Smooth muscle cell (in vitro differentiated cells): ENCODE data around the gene THRSP. TPM values are rescaled to one million over a fixed set of nuclear protein-coding genes. Genes with fewer than 3 reads are reported as not detected.

Experiments used
- DNase-seq: peaks from one replicate; lab custom pipeline; 2025; ENCODE audit not compliant: unreplicated experiment; lab: John Stamatoyannopoulos, UW
- H2AFZ ChIP-seq: fragments of 200-600 bp; sonication (generic); 2 replicates; pipeline ENCODE4 v1.6.0; 2016; ENCODE audit warnings: antibody characterized with exemption, low read depth, mild to moderate bottlenecking
- H3F3A ChIP-seq: fragments of 200-600 bp; sonication (generic); 2 replicates; pipeline ENCODE4 v1.6.0; 2017; ENCODE audit warnings: antibody characterized with exemption, low read depth
- H3K27ac ChIP-seq: fragments of 200-600 bp; sonication (generic); 2 replicates; pipeline ENCODE4 v1.5.1; 2016; ENCODE audit warnings: low read depth, mild to moderate bottlenecking
- H3K27me3 ChIP-seq: fragments of 200-600 bp; sonication (generic); 2 replicates; pipeline ENCODE4 v1.6.1; 2016; ENCODE audit warnings: low read depth, mild to moderate bottlenecking
- H3K36me3 ChIP-seq: fragments of 200-600 bp; sonication (generic); 2 replicates; pipeline ENCODE4 v1.5.1; 2016; ENCODE audit warnings: low read depth
- H3K4me1 ChIP-seq: fragments of 200-600 bp; sonication (generic); 2 replicates; pipeline ENCODE4 v1.5.1; 2016; ENCODE audit warnings: low read depth
- H3K4me2 ChIP-seq: fragments of 200-600 bp; sonication (generic); 2 replicates; pipeline ENCODE4 v1.6.0; 2016; ENCODE audit warnings: mild to moderate bottlenecking
- H3K4me3 ChIP-seq: fragments of 200-600 bp; sonication (generic); 2 replicates; pipeline ENCODE4 v1.5.1; 2016; ENCODE audit warnings: mild to moderate bottlenecking
- H3K79me2 ChIP-seq: fragments of 200-600 bp; sonication (generic); 2 replicates; pipeline ENCODE4 v1.6.0; 2016; ENCODE audit warnings: low read depth, mild to moderate bottlenecking
- H3K9ac ChIP-seq: fragments of 200-600 bp; sonication (generic); 2 replicates; pipeline ENCODE4 v1.6.0; 2016; ENCODE audit warnings: low read depth
- H3K9me3 ChIP-seq: fragments of 200-600 bp; sonication (generic); replicated peaks from 2 replicates; pipeline ENCODE4 v1.5.1; 2016; ENCODE audit warnings: low read depth
- H4K20me1 ChIP-seq: fragments of 200-600 bp; sonication (generic); 2 replicates; pipeline ENCODE4 v1.6.0; 2016; ENCODE audit warnings: low read depth
- CTCF ChIP-seq: fragments of 200-600 bp; sonication (generic); IDR thresholded peaks from 2 replicates; pipeline ENCODE4 v1.5.1; 2017; ENCODE audit warnings: borderline replicate concordance, mild to moderate bottlenecking, antibody characterized with exemption; ENCODE audit not compliant: insufficient read depth, poor library complexity, severe bottlenecking
- WGBS: methylation state at CpG from one replicate; pipeline ENCODE4 v1.1.7; 2016; ENCODE audit warnings: low lambda C conversion rate; 5-methylcytosine and 5-hydroxymethylcytosine counted together
- polyA plus RNA-seq: library from polyadenylated mRNA; unstranded; fragments of >200 nt; fragmentation: Nextera tagmentation; extraction: Ambion mirVana; gene quantifications from 2 replicates; pipeline ENCODE4 v1.2.1, GENCODE V29; 2016
- total RNA-seq: library from RNA; depleted of rRNA; stranded (reverse); fragments of >200 nt; gene quantifications from 2 replicates; pipeline ENCODE4 v1.2.3, GENCODE V29; 2014

The THRSP gene
- total and polyA plus RNA-seq, 2 experiments from 2014 or later, result not detected

DNA sequence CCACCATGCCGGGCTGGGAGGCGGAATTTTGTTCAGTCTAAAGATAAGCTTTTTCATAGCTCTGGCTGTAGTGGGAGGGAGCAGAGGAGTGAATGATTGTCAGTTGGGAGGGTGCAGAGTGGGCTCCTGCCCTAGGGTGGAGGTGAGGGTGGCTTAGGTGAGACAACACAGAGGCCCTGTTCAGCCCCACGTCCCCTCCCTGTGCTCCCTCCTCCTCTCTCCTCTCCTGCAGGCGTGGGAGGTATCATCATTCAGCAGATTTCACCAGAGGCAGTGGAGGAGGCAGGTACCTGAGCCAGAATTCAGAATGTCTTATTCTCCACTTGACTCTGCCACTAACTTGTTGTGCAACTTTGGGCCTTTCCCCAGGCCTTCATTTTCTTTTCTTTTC is 1.7 kb upstream of the THRSP start:
- Histone ChIP-seq H3K36me3 (no peaks in the 10 kb centered on the region), H3K4me1 (no peaks in the 10 kb centered on the region), H3F3A (no peaks in the 10 kb centered on the region), H3K27me3 (no peaks in the 10 kb centered on the region), H3K27ac (no peak overlapping the region), H3K9ac (no peak overlapping the region), H3K4me3 (no peak overlapping the region), H4K20me1 (no peaks in the 10 kb centered on the region), H3K9me3 (no peaks in the 10 kb centered on the region), H2AFZ (no peak overlapping the region), H3K4me2 (no peak overlapping the region), H3K79me2 (no peaks in the 10 kb centered on the region)
- no peak for DNase-seq
- no peak for TF ChIP-seq CTCF
- 54% methylated on average over 4 of the region's 4 CpGs for WGBS

DNA sequence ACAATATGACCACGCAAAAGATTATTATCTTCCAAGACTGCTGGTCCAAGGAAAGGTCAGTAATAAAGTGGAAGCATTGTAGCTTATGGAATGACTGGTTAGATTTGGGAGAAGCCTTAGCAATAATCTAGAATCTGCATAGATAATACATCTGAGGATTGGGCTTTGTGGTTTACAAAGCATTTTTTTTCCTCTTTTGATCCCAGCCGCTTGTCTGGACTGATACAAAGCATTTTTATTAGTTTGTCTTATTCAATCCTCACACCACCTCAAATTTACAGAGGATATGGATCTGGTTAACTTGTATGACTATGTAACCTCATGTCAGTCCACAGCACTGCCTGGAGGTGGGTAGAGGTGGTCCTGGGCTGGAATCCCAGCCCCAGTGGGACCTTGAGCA is 990 bp upstream of the THRSP start:
- 55% methylated on average over 2 of the region's 2 CpGs for WGBS
- no peaks in the 10 kb centered on the region for H3K36me3 ChIP-seq
- no peak overlapping the region for H3K9ac ChIP-seq
- no peak for DNase-seq
- no peaks in the 10 kb centered on the region for H3K27me3 ChIP-seq
- no peak for TF ChIP-seq CTCF
- H3F3A ChIP-seq, result no peaks in the 10 kb centered on the region
- H3K4me2 ChIP-seq, result no peak overlapping the region
- H3K4me1 ChIP-seq, result no peaks in the 10 kb centered on the region
- H3K79me2 ChIP-seq, result no peaks in the 10 kb centered on the region
- no peaks in the 10 kb centered on the region for H3K9me3 ChIP-seq
- no peaks in the 10 kb centered on the region for H4K20me1 ChIP-seq
- no peak overlapping the region for H3K4me3 ChIP-seq
- H3K27ac ChIP-seq, result no peak overlapping the region
- H2AFZ ChIP-seq, result no peak overlapping the region

GRCh38 chr11:78065203-78065602 is 1.5 kb downstream of the THRSP start:
- no peaks in the 10 kb centered on the region for H3K4me1 ChIP-seq
- no peak overlapping the region for H3K4me2 ChIP-seq
- TF ChIP-seq CTCF, result no peak
- H3K27ac ChIP-seq, result no peak overlapping the region
- WGBS, result 97% methylated on average over 2 of the region's 2 CpGs
- no peak overlapping the region for H3K9ac ChIP-seq
- no peak for DNase-seq
- no peak overlapping the region for H2AFZ ChIP-seq
- no peaks in the 10 kb centered on the region for H3K36me3 ChIP-seq
- peaks cover 12% of the 10 kb centered on the region for H4K20me1 ChIP-seq
- H3K79me2 ChIP-seq, result peaks cover 3% of the 10 kb centered on the region
- no peaks in the 10 kb centered on the region for H3K9me3 ChIP-seq
- H3K4me3 ChIP-seq, result no peak overlapping the region
- H3F3A ChIP-seq, result no peaks in the 10 kb centered on the region
- no peaks in the 10 kb centered on the region for H3K27me3 ChIP-seq

DNA sequence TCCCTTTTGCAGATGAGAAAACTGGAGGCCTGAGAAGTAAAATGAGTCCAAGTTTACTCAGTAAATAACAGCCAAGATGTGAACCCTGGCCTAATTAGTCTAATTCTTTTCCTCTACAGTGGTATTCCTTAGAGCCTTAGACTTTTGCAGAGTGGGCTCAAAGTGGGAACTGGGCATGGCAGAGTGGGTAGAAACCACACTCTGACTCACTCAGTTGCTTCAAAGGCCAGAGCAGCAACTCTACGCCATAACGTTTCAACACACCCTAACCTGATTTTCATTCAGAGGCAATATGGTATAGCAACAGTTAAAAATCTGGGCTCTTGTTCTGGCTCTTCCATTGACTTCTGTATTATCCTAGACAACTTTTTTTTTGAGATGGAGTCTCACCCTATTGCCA is 2.8 kb downstream of the THRSP start:
- Histone ChIP-seq H3K9me3 (no peaks in the 10 kb centered on the region), H3K4me2 (no peak overlapping the region), H3K36me3 (peaks cover 2% of the 10 kb centered on the region), H3K27me3 (no peaks in the 10 kb centered on the region), H4K20me1 (peaks cover 20% of the 10 kb centered on the region), H2AFZ (no peak overlapping the region), H3K4me3 (no peak overlapping the region), H3F3A (no peaks in the 10 kb centered on the region), H3K27ac (no peak overlapping the region), H3K9ac (no peak overlapping the region), H3K79me2 (peaks cover 3% of the 10 kb centered on the region), H3K4me1 (no peaks in the 10 kb centered on the region)
- no peak for DNase-seq
- TF ChIP-seq CTCF, result no peak
- 61% methylated on average over 2 of the region's 2 CpGs for WGBS
